IPS DF 19.7 (cell line): ENCODE data around the gene AKR1C1.
"Not testable (repeated sequence)": the region's sequence is repeated elsewhere in the genome, so short reads cannot be mapped to it uniquely, and the experiment has no call there.

Experiments used
- DNase-seq: peaks from one replicate; pipeline ENCODE4 v3.0.0-alpha.2; 2013; ENCODE audit warnings: low read depth, low spot score

Gene AKR1C1

DNA sequence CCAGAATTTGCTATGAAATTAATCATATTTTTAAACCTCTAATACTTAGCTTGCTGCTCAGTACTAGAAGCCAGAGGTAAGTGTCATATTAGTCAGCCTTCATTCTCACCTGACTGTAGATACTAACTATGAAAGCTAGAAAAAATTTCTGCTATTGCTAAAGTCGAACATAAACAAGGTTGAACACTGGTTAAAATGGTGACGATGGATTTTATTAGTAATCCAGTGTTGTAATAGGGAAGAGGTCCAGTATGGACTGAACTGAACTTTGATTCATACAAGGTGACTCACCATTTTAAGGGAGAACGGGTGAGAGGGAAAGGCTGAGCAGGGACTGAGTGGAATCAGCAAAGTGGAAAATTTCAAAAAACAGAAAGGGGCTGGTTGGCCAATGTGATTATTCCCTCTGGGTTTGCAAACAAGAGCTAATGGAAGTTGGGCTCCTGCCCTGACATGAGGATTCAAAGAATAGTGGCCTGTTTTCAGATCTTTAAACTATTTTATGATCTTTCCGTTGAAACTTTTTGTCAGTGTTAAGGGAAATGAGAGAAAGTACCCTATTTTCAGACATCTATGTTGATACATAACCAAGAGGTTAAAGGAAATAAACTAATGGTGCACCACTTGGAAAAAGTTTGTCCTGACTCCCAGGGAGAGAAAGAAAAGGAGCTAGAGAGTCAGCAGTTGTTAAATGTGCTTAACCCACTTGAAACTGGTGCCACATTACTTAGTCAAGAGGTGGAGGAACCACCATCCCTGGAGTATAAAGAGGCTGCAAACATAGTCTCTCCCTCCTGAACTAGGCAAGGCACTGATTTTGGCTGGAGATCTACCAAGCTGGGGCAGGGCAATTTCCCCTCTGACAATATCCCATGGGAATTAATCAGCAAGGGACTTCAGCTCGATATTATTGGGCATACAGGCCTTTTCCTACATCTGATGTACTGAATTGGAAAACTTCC lies 15.3 kb upstream of the AKR1C1 start:
- no peak for DNase-seq

DNA sequence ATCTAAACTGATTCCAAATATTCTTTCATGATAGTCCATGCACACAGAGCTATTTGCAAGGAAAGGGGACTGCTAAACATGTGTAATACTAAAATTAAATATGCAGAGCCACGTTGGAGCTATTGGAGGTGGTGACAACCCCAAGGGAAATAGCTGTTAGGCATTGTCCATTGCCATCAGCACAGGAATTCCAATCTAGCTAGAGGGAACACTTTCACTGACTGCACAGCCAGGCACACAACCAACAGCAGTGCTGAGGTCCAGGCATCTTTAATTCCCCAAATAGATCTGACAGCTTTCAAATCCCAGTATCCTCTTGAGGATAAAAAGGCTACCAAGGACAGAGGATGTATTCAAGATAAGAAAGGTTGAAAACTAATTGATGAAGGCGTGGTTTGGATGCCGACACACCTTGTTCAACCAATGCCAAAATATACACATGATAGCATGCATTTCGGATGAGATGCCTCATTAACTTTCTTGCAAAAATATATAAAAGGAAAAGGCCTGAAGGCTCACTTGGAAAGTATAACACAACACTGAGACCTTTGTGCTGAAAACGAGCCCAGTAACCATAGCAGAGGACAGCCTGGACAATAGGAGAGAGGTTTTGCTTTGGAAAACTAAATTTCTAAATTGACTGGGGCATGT lies 11.6 kb upstream of the AKR1C1 start:
- not testable (repeated sequence) for DNase-seq

DNA sequence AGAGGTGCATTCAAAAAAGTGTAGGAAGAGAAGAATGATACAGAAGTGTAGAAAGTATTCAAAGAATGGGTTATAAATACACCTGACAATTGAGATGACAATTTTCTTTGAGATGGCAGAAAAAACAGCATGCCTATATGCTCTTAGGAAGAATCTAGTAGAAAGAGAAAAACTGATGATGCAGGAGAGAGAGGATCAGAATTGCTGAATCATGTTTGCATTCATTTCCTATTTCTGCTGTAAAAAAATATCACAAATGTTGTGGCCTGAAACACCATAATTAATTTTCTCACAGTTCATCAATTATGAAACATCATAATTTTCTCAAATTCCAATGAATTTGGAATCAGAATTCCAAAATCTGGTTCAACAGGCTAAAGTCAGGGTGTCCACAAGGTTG lies 9.8 kb upstream of the AKR1C1 start:
- DNase-seq: no peak

DNA sequence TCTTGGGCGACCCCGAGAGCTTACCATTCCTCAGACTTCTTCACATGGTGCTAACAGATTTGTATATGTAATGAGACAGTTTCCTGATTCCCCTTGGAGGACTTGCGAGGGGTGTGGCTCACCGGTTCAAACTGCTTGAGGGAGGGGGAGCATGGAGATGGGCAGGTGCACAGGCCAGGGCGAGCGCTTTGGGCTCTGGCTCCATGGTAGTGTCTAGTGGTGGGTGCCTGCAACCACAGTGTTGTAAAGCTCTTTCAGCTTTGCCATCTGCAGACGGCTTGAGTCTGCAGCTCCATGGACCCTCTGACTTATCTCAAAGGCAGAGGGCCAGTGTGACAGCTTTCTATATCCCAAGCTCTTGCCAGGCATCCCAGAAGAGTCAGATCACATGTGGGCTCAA lies 7.1 kb upstream of the AKR1C1 start:
- not testable (repeated sequence) for DNase-seq

DNA sequence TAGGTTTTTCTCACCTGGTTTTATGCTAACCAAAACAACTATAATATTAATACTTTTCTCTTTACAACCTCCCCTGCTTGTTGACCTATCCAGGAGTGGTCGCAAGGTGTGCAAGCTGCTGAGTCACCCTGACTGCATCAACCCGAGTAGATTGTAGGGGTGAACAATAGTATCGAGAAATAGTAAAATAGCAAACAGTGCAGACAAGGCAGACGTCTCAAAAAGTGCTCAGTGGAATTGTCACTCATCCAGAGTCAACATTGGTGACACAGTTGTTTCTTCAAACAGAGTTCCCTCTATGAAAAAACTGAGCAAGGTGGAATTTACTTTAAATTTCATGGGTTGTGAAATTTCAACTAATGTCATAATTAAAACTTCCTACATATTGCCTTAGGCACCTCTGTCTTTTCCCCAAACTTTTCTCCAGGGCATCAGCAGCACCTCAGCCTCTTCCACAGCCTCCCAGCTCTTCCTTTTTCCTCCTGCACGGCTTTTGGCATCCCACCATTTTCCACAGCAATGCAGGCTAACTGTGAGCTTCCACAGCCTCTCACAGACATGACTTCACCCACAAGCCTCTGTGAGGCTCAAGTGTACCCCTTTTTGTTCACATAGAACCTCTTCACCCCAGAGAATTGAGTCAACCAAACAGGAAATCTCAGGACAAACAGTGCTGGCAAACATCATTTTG lies 6.1 kb upstream of the AKR1C1 start:
- DNase-seq: not testable (repeated sequence)

DNA sequence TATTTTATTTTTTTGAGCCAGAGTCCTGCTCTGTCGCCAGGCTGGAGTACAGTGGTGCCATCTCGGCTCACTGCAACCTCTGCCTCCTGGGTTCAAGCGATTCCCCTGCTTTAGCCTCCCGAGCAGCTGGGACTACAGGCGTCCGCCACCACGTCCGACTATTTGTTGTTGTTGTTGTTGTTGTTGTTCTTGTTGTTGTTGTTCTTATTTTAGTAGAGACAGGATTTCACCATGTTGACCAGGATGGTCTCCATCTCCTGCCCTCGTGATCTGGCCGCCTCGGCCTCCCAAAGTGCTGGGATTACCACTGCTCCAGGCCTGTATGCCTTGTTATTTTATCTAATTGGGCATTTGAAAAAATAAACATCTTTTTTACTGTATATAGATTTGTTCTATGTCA lies 1.7 kb upstream of the AKR1C1 start:
- DNase-seq: not testable (repeated sequence)

DNA sequence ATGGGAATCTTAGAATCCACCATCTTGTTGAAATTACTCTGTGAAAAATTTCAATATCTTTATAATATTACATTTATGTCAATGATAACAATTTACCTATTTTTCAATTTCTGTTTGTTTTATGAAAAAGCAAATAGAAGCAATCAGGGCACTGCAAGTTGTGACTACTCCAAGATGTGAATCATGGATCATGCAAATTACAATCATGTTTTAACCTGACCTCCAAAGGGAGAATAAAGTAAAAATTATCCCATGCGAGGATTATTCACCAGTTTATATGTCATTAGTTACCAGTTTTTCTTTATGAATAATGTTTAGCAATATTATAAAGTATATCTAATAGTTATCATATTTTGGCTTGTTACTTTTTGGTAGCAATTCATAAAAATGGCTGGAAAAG lies 907 bp upstream of the AKR1C1 start:
- not testable (repeated sequence) for DNase-seq

DNA sequence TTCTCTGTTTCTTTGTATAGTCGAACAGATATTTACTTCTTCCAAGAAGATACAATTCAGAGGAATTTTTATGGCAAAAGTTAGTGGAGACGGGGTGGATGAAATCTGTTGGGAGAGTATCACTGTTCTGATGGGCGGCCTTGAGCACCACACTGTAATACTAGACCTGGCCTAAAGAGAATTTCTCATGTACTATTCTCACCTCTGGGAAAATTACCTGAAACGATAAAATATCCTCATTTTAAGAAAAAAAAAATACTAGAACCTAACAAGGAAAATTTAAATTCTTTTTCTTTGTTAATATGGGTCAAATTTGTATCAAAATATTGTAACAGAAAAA lies 570 bp downstream of the AKR1C1 start:
- not testable (repeated sequence) for DNase-seq

DNA sequence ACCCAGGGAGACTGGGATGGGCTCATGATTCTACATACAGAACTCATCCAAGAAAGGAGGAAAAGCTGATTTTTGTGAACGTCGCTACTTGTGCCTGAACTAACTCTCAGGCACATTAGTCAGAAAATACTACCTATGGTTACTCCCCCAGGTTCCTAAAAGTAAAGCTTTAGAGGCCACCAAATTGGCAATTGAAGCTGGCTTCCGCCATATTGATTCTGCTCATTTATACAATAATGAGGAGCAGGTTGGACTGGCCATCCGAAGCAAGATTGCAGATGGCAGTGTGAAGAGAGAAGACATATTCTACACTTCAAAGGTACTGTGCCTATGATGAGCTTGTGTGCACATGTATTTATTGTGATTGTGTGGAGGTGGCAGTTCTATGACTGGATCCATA lies 2.5 kb downstream of the AKR1C1 start:
- DNase-seq: not testable (repeated sequence)

DNA sequence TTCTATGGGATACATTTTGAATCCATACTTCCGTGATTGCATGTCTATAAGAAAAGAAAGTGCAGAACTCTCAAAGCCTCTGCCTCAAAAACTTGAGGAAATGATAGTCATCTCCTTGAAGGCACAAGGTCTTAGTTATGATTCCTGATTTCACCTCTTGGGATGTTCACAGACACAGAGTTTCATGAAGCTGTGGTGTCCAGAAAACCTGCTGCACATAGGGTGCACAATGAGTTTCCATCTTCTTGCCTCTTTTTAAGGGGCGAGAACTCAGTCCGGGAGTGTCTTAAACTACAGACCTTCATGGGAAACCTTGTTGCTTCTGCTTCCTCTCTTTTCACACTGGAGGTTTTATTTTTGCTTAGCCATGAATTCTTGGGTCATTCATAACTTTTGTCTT lies 4.0 kb downstream of the AKR1C1 start:
- DNase-seq: not testable (repeated sequence)

DNA sequence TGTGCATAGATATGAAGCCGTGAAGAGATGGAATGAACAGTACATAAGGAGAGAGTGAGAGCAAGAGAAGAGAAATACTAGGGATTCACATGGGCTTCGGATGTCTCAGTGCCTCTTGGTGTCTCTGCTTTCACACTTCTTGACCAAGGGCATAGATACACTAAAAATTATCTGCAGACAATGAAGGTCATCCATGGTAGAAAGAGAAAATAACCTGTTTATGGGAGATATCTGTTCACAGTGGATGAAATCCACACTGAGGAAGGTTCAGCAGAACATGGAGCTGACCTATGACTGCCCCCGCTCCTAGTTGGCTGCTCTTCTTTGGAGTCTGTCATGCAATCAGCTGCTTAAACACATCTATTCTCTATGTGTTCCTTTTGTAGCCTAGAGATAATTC lies 6.1 kb downstream of the AKR1C1 start:
- DNase-seq: not testable (repeated sequence)

DNA sequence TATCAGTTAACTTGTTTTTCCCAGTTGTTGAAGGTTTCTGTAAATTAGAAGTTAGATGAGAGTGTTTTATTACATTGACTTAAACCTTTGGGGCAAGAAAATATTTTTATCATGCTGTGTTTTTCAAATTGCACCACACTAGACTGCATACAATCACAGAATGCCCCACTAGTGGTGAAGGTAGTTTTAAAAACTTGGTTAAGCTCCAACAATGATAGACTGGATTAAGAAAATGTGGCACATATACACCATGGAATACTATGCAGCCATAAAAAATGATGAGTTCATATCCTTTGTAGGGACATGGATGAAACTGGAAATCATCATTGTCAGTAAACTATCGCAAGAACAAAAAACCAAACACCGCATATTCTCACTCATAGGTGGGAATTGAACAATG lies 7.1 kb downstream of the AKR1C1 start:
- DNase-seq: not testable (repeated sequence)

DNA sequence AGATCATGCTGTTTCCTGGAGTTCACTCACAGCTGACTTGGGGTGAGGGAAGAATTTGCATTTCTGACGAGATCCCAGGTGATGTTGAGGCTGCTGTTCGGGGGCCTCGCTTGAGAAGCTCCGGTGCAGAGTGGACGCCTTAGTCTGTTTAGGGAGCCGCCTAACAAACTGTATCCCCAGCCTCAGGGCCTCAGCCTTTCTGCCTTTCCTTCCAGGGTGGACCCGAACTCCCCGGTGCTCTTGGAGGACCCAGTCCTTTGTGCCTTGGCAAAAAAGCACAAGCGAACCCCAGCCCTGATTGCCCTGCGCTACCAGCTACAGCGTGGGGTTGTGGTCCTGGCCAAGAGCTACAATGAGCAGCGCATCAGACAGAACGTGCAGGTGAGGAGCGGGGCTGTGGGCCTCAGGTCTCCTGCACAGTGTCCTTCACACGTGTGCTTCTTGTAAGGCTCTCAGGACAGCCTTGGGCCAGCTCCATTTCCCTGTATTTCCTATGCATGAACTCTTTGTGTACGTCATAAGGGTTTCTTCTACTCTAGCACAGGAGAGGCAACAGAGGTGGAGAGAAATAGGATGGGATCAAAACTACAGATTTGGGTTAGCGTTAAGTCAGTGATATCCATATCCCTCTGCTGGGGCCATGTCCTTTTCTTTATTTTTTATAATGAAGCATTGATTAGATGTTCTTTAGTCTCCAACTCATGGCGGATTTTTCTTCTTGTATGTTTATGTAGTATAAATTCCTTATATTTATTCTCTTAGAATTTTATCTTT lies 9.3 kb downstream of the AKR1C1 start:
- DNase-seq: not testable (repeated sequence)

DNA sequence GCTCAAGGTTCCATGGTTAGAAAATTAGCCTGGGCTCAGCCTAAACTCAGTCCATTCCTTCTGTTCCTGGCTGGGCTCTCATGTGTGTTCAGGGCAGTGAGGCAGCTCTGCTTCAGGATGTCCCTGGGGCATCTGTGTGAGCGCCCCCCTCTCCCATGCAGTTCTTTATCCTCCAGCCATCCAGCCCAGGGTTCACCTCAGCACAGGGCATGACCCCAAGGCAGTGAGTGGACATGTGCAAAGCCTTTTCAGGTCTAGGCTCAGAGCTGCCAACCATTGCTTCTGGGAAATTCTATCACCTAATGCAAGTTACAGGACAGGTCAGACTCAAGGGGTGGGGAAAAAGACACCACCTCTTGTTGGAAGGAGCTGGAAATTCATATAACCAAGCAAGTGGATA lies 10.1 kb downstream of the AKR1C1 start:
- not testable (repeated sequence) for DNase-seq

DNA sequence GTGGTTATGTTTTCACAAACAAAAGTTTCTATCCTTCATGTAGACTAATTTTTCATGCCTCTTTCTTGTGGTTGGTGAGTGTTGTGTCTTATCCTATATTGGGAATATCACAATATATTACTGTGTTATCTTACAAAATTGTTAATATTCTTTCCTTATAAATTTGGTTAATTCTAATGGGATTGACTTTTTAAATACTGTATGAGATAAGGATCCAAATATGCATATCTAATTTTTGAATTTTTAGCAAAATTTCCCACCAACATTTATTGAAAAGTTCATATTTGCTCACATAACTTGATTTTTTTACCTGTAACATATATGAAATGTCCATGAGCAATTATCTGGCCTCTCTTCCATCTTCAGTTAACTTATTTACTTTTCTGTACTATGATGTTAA lies 11.2 kb downstream of the AKR1C1 start:
- not testable (repeated sequence) for DNase-seq

DNA sequence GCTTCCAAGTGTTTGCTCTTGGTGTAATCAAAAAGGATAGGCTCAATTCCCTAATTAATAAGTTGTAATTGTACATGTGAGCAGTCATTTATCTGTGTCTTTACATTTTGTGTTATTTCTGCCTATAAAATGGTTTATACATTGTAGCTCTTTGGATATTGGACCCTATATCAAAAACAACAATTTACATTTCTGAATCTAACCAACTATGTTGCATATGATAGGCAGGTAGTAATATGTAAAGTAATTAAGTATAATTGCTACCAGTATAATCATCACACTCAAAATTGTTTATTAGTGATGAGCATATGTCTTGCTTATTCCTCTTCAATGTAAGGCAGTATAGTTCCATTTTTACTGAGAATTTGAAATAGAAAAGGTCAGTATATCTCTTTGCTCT lies 13.8 kb downstream of the AKR1C1 start:
- DNase-seq: no peak

DNA sequence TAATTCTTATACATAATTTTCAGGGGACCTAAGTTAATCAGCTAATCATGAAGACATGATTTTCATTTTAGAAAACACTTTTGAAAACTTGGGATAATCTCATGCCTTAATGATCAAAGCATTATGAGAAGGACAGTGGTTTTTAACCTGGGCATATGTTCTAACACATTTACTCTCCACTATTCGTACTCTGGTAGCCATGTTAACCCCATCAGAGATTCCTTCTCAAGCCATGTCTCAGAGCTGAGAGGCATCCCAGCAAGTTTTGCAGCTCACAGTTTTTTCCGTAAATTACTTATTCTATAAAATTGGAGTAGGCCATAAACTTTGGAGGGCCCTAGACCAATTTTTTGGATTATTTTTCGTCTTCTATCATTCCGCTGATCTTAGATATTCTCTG lies 15.7 kb downstream of the AKR1C1 start:
- no peak for DNase-seq

DNA sequence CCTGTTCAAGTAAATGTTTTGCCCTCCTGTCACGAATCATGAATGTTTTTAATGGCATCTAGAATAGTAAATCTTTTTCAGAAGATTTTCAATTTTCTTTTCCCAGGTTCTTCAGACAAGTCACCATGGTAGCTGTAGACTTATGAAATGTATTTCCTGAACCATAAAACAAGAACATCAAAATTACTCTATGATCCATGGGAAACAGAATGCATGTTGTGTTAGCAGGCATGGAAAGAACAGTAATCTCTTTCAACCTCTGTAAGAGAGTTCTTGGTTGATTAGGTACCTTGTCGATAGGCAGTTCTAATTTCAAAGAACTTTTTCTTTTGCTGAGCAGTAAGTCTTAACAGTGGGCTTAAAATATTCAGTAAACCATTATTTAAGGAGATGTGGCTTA lies 17.6 kb downstream of the AKR1C1 start:
- DNase-seq: no peak

DNA sequence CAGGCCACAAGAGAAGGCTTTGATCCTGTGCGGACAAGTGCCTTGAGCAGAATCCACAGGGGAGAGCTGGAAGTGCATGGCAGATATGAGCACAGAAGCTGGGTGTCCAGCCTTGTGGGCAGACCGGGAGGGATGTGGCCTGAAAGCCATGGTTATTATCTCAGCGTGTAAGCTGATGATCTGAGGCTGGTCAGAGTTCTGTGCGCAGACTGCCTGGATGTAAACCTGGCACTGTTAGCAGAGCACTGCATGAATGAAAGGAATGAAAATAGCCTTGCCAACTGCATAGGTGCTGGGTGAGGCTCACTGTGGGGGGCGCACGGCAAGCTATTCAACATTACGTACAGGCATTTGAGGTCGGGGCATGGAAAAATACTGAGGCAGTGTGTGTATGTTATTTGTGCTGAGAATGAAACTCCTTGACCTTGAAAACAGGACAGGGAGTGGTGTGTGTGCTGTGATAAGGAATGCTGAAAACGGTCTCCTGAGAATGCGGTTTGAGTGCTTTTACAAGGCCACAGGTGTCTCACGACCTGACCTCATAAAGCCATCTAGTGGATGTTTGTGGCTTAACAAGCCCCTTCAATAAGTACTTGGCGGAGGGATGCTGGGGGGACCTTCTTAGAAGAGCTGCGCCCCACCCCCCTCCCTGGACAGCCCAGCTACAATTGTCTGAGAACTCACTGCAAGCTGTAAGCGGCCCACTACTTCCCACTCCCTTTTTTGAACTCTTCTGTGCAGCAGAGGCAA lies 18.7 kb downstream of the AKR1C1 start:
- DNase-seq: peak; percentile 81

DNA sequence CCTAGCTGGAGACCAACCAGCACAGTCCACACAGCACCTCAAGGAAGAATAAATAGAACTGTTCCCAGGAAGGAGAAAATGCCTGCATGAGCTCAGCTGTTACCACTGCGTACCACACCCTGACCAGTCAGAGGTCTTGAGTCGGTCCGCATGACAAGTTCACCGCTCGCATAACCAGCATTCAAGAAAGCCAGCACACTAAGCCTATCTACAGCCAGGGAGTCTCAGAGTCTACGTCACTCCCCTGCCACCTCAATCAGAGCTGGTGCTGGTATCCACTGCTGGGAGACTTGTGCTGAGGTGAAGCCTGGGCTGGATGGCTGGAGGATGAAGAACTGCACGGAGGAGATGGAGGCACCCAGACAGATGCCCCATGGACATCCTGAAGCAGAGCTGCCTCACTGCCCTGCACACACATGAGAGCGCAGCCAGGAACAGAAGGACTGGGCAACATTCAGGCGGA lies 19.6 kb downstream of the AKR1C1 start:
- DNase-seq: no peak
